HepG2 (cell line): Measurements from ENCODE around the gene ZDHHC6. TPM values are rescaled to one million over a fixed set of nuclear protein-coding genes. Genes with fewer than 3 reads are reported as not detected.
A peak's percentile ranks its signal among the peaks of the same experiment; 100 is the strongest.

Source experiments
- ATF1 ChIP-seq: IDR thresholded peaks from 2 replicates; pipeline ENCODE4 v1.6.1; 2016; ENCODE audit warnings: mild to moderate bottlenecking, control low read depth
- GABPA ChIP-seq, 2 experiments: IDR thresholded peaks; 2 replicates each; pipeline ENCODE4 v1.6.1; 2011 to 2016; ENCODE audit warnings: low read depth in 2 of 2, low read length in 1 of 2, missing biosample characterization in 1 of 2, missing genetic modification characterization in 1 of 2
- HMGXB4 ChIP-seq, 2 experiments: sonication (generic) in 1 of 2; formaldehyde crosslinking in 1 of 2; IDR thresholded peaks; 2 replicates each; pipeline versions ENCODE4 v1.4.0 to v1.6.1; 2018 to 2020; ENCODE audit warnings: missing genetic modification reagents in 2 of 2, borderline replicate concordance in 1 of 2, low read depth in 1 of 2, mild to moderate bottlenecking in 1 of 2, missing biosample characterization in 1 of 2
- HOXA3 ChIP-seq: sonication (generic); formaldehyde crosslinking; IDR thresholded peaks from 2 replicates; pipeline ENCODE4 v1.5.0; 2020; ENCODE audit warnings: missing genetic modification reagents
- NCOA2 ChIP-seq: sonication (generic); formaldehyde crosslinking; IDR thresholded peaks from 2 replicates; pipeline ENCODE4 v1.8.0; 2022; ENCODE audit warnings: inconsistent platforms
- NR2F6 ChIP-seq, 2 experiments: IDR thresholded peaks; 2 replicates each; pipeline ENCODE4 v1.6.1; 2016; ENCODE audit warnings: antibody characterized with exemption in 1 of 2, mild to moderate bottlenecking in 1 of 2
- PHF5A ChIP-seq: IDR thresholded peaks from one replicate; pipeline ENCODE4 v1.6.1; 2018; ENCODE audit warnings: low read depth, missing genetic modification reagents; ENCODE audit not compliant: unreplicated experiment
- SATB2 ChIP-seq: sonication (generic); formaldehyde crosslinking; IDR thresholded peaks from 2 replicates; pipeline ENCODE4 v1.5.0; 2020; ENCODE audit warnings: missing genetic modification reagents
- SNAI1 ChIP-seq: sonication (generic); formaldehyde crosslinking; IDR thresholded peaks from 2 replicates; pipeline ENCODE4 v1.5.0; 2020; ENCODE audit warnings: mild to moderate bottlenecking, missing genetic modification reagents, borderline replicate concordance
- ZBTB3 ChIP-seq: sonication (generic); formaldehyde crosslinking; IDR thresholded peaks from 2 replicates; pipeline ENCODE4 v1.4.0; 2020; ENCODE audit warnings: low read depth, mild to moderate bottlenecking, moderate library complexity, missing genetic modification reagents, borderline replicate concordance
- ZKSCAN5 ChIP-seq: sonication (generic); formaldehyde crosslinking; IDR thresholded peaks from 2 replicates; pipeline ENCODE4 v1.5.1; 2020; ENCODE audit warnings: mild to moderate bottlenecking, missing genetic modification reagents
- ZNF280D ChIP-seq: sonication (generic); formaldehyde crosslinking; IDR thresholded peaks from 2 replicates; pipeline ENCODE4 v1.5.1; 2020; ENCODE audit warnings: mild to moderate bottlenecking, missing genetic modification reagents
- ZNF318 ChIP-seq: sonication (generic); formaldehyde crosslinking; IDR thresholded peaks from 2 replicates; pipeline ENCODE4 v1.4.0; 2020; ENCODE audit warnings: mild to moderate bottlenecking, missing genetic modification reagents
- ZNF777 ChIP-seq: sonication (generic); formaldehyde crosslinking; IDR thresholded peaks from 2 replicates; pipeline ENCODE4 v1.4.0; 2020; ENCODE audit warnings: missing genetic modification reagents
- polyA plus RNA-seq, 8 experiments: library from polyadenylated mRNA; depleted of rRNA in 3 of 8; stranded (reverse) in 7 of 8; unstranded in 1 of 8; fragments of >200 nt; fragmentation: Illumina TruSeq in 4 of 8; extraction: Trizol in 4 of 8; gene quantifications; 2 replicates each; pipeline versions ENCODE4 v1.2.1 to v1.2.3, GENCODE V29; 2011 to 2016; ENCODE audit warnings: low read depth in 4 of 8, missing spikeins in 1 of 8, mixed read lengths in 1 of 8; ENCODE audit not compliant: insufficient read depth in 1 of 8
- total RNA-seq, 5 experiments: library from RNA; depleted of rRNA; stranded (reverse); fragments of >200 nt; fragmentation: Illumina TruSeq; extraction: Trizol; gene quantifications; 2 replicates each; pipeline ENCODE4 v1.2.3, GENCODE V29; 2016; ENCODE audit warnings: low read depth in 1 of 5

Gene ZDHHC6
- total and polyA plus RNA-seq, 2 of the 13 experiments (the other 11 are each of a cell fraction or from before 2014, with no cell fraction given) = 20.9 to 49.4 TPM

GRCh38 chr10:112490545-112490944 is 43.8 kb upstream of the ZDHHC6 start (continued):
- TF ChIP-seq ZBTB3 (CRISPR knock-in tag) (no peak), PHF5A (no peak), NR2F6 (IDR thresholded peaks at IDR 0.05) (peak; percentile 63; the same call in 1 of the 2 replicates), NR2F6 (CRISPR knock-in tag; IDR thresholded peaks at IDR 0.05) (0 out of 2 replicates have a peak, but pooled peaks have one; percentile 16), HOXA3 (no peak), ZNF777 (CRISPR knock-in tag) (no peak), SATB2 (CRISPR knock-in tag) (no peak), NCOA2 (CRISPR knock-in tag) (peak; percentile 75; the same call in 1 of the 2 replicates), SNAI1 (CRISPR knock-in tag) (no peak), HMGXB4 (CRISPR knock-in tag; IDR thresholded peaks at IDR 0.05; ENCODE audit: borderline replicate concordance in 1 of 2, low read depth in 1 of 2) (no peak), ZNF280D (CRISPR knock-in tag) (no peak), GABPA (IDR thresholded peaks at IDR 0.05; ENCODE audit: low read depth, low read length) (no peak), GABPA (CRISPR knock-in tag; IDR thresholded peaks at IDR 0.05; ENCODE audit: low read depth) (no peak), ZNF318 (CRISPR knock-in tag) (no peak), ATF1 (no peak), ZKSCAN5 (CRISPR knock-in tag) (no peak)
